HL-60 (cell line): ENCODE data around the gene GLCE.

ENCODE experiments used
- CTCF ChIP-seq: IDR thresholded peaks from one replicate; pipeline ENCODE4 v1.5.1; 2011; ENCODE audit warnings: low read length, control low read depth, inconsistent platforms; ENCODE audit not compliant: insufficient read depth
- GABPA ChIP-seq: IDR thresholded peaks from 2 replicates; pipeline ENCODE4 v1.6.1; 2012; ENCODE audit warnings: low read depth
- POLR2AphosphoS5 ChIP-seq: IDR thresholded peaks from 2 replicates; pipeline ENCODE4 v1.6.1; 2012; ENCODE audit warnings: low read depth
- REST ChIP-seq: IDR thresholded peaks from 2 replicates; pipeline ENCODE4 v1.6.1; 2012; ENCODE audit warnings: low read depth; ENCODE audit not compliant: insufficient replicate concordance
- SPI1 ChIP-seq: IDR thresholded peaks from 2 replicates; pipeline ENCODE4 v1.6.1; 2012; ENCODE audit warnings: low read depth, mild to moderate bottlenecking, borderline replicate concordance

GRCh38 chr15:69121198-69121828 is 39.1 kb upstream of the GLCE start:
- no peak for TF ChIP-seq CTCF
- TF ChIP-seq REST = no peak
- TF ChIP-seq SPI1 = no peak
- TF ChIP-seq POLR2AphosphoS5 = no peak
- TF ChIP-seq GABPA = no peak
